HG02943 (cell line): ENCODE results near the gene NEK7.
"Not testable (repeated sequence)": the region's sequence is repeated elsewhere in the genome, so short reads cannot be mapped to it uniquely, and the experiment has no call there.

ENCODE experiments used
- ATAC-seq: cut with Tn5 transposase; IDR thresholded peaks from one replicate; pipeline ENCODE4 v1.9.1; 2021; ENCODE audit warnings: mild to moderate bottlenecking, low read depth, moderate library complexity; ENCODE audit not compliant: unreplicated experiment

NEK7 gene

DNA sequence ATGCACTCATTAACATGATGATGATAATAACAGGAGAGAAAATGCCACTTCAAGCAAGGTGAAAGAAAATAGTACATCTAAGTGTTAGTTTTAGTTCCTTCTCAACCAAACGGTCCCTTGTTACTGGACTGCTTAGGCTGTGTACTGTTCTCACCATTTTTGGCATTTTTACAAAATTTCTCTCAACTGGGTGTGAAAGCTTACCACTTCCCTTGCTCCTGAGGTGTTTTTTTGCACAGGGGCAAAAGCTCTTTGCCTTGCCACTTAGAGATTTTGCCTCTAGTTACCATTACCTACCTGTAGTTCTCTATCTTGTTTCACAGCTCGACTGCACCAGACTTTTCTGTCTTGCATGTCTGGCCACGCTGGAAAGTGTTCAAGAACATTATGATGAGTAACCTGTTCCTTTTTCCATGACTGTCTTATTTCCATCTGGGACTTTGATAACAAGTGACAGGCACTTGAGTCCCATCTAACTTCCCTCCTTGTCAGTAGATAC, 10.7 kb downstream of the NEK7 start:
- ATAC-seq = peak; percentile 42

DNA sequence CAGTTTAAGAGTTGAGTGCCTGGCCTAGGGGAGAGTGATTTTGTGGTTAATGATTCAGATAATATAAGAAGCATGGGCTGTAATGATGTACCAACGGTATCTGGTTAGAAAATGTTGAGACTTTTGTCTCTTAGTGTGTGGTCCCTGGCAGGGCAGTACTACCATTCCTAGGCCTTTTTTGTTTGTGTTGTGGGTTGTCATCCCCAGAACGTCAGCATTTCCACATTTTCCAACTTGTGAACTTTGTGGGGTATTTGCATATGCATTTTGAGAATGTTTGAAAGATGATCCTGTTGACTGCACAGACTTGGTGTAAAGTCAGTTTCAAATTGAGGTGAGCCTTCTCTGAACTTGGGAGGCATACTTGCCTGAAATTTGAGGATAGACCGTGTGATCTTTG, 11.4 kb downstream of the NEK7 start:
- no peak for ATAC-seq

DNA sequence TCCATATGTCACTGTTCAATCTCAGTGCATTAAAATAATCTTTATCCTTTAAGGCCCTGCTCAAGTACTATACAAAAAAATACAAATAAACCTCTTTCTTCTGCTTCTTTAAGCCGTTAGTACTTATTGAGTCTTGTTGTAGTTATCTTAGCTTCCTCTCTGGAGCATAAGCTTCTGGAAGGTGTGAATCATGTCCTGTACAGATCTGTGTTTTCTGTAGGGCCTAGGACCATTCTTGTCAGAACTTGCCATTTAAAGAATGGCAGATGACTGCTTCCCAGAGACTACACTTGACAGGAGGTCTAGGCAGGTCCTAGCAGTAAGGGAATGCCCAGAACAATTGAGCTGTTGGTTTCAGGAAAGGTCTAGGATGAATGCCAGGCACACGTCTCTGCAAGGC, 12.9 kb downstream of the NEK7 start:
- ATAC-seq = no peak

DNA sequence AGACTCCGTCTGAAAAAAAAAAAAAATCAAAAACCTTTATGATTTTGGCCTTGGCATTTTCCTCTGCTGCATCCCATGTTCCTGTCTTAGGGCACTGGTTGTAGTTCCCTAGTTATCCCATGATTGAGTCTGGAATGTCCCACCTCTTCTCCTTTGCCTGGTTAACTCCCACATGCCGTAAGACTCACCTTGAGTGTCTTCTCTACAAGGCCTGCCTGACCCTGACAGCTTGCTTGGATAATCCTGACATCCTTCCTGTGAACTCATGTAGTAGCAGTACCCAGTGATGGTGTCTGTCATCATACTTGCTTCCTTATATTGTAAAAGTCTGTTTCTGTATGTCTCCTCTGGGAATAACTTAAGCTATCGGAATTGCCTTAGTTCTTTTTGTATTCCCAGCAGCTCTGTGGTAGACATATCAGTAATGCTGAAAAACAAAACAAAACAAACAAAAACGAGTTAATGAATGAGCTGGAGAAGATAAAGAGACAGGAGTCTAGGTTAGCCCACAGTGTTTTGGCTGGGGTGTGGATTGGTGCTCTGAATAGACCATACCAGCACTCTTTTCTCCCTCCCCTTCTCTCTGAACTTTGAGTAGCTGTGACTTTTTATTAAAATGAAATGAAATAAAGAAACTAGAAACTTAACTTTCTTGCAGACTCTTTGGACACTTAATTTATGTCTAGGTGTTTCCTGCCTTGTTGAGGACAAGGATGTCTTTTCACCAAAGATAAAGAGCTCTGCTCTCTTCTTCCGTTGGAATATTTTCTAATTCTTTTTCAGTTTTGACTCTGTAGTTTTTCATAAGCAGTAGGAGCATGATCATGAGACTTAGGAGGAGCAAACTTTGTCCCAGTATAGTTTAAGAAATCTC, 15.1 kb downstream of the NEK7 start:
- ATAC-seq = no peak

DNA sequence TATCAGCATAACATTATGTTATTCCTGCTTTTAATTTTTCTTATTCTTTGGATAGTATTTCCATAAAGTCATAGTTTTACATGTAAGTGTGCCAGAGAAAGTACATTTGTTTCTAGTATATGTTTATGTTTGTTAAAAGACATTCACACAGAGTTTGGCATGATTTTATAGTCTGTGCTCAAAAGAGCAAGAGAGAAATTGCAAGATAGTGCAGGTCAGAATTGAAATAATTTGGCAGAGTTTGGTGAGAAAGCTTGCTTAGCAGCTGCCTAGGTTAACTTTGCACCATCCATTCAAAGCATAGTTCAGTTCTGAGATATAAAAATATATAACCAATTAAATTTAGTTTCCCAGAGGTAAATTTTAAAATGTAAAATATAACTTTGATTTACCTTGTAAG, 17.0 kb downstream of the NEK7 start:
- no peak for ATAC-seq

DNA sequence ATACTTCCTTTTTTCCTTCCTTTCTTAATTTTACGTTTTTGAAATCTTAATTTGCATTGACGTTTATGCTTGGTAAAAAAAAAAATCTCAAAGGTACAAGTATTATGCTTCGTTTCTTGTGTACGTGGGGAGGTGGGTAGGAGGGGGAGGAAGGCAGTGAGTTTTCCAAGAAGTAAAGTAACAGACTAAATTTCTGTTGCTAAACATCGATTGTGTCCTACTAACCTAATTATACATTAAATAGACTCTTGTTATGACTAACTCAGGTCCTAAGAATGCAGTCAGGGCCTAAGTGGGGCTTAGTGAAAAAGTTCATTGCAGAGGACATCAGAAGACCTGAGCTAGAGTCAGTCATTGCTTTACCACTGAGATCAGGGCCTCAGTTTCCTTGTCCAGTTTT, 17.5 kb downstream of the NEK7 start:
- ATAC-seq = no peak

DNA sequence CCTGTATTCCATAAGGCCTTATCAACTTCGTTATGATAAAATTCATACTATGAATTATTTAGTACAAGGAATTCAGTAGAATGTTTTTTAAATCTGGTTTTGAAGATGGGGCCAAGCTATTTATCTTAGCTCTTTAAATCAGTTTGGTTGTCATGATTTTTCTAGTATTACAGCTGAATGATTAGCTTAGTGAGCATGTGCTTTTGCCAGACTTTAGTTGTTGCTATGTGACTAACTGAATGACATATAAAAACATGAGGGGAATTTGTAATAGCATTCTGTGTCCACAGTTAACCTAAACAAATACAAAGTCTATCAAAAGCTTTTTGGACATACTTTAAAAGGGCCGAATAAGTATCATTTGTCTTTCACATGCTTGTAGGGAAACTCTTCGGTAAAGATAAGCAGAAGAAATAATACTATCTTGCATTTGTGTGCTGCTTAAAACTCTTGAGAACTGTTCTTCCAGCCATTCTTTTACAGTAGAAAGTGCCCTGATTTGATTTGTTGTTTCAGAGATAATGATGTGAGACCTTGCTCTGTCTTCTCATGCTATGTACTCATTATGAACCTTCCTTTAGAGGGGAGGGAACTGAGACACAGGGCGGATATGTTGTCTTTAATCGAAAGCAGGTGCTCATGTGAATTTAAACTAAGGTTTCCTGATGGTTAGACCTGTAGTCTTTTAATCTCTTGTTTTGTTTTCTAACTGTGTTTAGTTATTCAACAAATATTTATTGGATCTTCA, 18.8 kb downstream of the NEK7 start:
- peak; percentile 85 for ATAC-seq

DNA sequence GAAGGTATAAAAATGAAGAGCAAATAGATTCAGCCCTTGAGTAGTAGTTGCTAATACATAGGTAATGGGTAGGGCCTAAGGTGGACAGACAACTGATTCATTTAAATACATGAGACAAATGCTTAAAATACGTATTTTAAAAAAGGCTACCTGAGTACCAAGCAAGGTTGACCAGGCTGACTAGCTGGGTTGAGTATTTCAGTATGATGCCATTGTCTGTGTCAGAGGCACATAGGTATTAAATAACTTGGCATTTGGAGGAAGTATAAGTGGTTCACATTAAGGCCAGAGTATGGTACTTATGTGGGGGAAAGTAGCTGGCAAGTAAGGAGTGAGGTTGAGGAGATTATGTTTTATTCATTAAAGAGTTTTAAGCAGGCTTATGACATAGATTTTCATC, 19.4 kb downstream of the NEK7 start:
- peak; percentile 17 for ATAC-seq

DNA sequence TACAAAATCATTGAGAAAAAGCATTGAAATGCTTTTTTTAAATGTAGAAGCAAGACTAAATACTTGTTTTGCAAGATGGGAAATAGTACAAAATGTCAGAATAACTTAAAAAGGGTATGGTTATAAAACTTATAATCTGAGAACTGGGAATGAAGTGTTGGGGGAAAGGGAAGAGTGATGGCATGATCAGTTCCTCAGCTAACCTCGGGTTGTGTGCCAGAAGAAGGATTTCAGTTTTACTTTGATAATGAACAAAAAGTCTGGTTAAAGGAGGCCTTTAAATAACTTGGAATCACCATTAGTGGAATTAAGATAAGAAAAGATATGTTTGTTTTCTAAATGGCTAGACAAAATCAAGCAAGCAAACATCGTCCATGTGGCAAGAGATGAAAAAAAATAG, 20.7 kb downstream of the NEK7 start:
- no peak for ATAC-seq

DNA sequence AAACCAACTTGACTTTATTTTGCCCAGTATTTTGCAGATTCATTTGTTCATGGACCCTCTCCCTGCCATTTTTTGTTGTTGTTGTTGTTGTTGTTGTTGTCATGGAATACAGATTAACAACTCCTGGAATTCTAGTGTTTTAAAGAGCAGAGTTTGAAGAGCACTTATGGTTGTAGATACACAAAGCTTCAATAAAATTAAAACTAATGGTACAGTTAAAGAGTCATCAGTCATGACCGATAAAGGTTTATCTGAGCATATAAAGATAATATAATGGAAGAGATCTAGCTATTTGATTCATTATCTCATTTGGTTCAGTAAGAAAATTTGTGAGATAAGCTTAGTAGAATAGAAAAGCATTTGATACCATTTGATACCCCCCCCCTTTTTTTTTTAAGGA, 21.8 kb downstream of the NEK7 start:
- ATAC-seq = no peak

DNA sequence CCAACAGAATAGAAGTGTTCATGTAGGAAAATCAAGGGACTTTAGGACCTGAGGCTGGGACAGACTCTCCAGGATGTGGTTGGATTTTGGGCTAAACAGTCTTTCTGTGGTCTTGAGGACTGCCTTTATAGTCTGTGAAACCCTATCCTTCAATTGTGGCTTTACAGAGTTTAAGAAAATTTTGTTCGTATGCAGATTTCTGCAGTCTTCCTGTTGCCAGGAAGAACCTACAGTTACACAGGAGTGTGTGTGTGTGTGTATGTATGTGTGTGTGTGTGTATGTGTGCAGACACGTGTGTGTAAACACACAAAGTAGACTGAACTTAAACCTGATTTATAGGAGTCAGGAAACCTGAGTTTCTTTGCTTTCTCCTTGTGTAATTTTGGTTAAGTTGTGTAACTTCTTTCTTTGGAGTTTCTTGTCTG, 22.8 kb downstream of the NEK7 start:
- ATAC-seq = no peak

DNA sequence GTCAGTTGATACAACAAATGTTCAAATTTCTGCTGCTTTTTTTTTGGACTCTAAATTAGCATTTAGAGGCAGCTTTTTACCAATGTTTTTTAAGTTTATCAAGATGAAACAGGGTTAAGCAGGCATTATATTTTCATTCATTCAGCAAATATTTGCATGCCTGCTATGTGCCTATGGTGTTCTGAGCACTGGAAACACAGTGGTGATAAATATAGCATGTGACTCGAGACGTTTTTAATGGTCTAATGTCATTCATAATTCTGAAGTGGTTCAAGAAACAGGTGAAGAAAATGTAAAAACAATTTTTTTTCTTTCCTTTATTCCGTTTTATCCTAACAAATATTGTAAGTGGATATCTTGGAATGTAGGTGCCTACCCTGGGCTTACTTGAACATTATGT, 26.8 kb downstream of the NEK7 start:
- no peak for ATAC-seq

DNA sequence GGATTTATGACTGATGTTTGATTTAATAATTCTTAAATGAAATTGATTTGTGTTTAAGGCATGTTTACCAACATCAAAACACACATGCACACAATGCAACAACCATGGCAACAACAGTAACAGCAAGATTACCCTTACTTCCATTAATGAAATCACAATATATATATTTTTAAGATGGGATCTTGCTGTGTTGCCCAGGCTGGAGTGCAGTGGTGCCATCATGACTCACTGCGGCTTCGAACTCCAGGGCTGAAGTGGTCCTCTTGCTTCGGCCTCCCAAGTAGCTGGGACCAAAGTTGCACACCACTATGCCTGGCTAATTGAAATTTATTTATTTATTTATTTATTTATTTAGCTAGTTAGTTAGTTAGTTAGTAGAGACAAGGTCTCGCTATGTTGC, 27.7 kb downstream of the NEK7 start:
- no peak for ATAC-seq

DNA sequence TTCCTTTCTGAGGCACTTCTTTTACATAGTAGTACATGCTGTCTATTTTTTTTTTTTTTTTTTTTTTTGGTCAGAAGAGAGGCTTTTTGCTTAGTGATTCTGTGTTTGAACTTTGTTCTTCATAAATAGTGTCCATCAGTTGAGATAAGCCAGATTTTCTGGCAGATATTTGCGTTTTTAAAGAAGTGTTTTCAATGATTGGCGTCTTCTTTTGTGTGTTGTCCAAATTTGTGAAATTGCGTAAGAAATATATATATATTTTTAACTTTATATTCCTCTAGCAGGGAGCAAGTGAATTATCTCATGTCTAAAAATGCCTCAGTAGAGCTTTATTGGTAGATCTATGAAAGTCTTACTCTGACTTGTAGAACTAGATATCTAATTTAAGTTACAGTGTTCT, 28.3 kb downstream of the NEK7 start:
- no peak for ATAC-seq

DNA sequence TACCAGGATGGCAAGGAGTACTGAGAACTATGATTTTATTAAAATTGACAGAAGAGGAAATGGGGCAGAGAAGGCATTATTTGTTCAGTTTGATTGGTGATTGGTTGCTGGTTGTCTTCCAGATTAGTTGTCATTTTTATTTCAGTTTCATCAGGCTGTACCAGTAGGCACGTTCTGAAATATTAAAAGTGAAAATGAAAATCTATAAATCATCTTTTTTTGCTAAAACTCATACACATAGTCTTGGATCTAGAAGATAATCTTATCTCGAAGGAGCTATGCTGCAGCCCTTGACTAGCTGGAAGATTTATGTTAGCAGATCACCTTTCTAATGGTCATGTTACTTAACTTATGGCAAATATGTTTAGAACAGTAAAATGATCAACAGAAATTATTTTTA, 29.0 kb downstream of the NEK7 start:
- ATAC-seq = peak; percentile 59

DNA sequence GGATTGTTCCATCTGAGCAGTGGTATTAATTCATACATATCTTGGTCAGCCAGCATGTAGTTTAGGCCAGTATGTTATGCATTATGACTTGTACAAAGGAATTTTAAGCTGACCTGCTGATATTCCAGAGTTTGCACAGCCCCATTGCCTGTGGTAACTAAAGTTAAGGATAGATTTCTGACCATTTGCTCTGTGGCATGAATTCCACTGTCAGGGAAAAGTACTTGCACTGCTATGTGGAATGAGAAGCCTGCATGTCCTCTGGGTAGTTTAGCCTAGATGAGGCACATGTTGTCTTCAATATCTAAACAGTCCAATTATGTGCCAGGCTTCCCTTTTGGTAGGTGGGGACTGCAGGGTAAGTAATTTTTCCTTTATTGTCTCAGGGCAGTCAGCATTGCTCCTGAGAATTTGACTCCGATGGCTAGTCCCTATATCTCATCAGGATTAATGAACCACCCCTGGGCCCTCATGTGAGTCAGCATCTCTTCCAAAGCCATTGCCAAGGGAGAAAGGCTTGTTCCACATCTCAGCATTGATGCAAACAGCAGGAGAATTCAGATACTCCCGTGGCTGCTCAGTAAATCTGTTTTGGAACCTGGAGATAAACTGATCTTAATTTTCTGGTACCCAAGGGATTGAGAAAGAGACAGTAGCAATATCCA, 30.2 kb downstream of the NEK7 start:
- no peak for ATAC-seq

DNA sequence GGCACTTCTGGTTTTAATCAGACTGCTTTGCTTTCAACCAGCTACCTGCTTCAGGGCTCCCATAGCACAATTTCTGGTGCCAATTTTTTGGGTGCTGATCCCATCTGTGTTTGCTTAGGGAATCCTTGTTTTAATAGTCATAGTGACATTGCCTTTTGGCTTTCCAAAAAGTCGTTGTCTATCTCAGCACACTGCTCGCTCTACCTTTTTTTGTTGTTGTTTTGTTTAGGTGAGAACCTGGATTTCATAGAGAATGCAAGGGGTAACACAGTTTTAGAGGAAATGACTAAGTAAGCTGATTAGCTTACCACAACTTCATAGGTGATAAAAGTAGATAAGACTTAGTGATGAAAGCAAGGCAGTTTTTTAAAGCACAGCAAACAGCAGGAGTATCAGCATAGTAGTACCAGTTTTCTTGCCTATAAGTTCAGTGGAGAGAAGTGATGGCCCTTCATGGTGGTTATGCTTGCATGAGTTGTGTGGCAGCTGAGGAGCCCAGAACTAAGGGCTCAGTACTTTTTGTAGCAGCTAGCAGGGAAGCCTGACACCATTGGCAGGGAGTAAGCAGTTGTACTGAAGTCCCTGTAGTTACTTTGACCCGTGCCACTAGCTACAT, 31.3 kb downstream of the NEK7 start:
- no peak for ATAC-seq

DNA sequence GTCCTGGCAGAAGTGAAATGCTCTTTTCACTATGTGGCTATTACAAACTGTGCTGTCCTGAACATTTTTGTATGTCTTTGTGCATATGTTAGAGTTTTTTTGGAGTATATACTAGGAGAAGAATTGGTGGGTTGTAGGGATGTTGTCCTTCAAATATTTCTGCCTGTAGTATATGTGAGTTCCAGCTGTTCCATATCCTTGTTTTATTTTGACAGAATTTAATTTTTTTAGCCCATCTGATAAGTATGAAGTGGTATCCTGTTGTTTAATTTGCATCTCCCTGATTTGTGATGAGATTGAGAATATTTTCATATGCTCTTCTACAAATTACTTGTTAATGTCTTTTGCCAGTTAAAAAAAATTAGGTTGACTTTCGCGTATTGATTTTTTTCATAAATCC, 34.3 kb downstream of the NEK7 start:
- ATAC-seq = no peak

DNA sequence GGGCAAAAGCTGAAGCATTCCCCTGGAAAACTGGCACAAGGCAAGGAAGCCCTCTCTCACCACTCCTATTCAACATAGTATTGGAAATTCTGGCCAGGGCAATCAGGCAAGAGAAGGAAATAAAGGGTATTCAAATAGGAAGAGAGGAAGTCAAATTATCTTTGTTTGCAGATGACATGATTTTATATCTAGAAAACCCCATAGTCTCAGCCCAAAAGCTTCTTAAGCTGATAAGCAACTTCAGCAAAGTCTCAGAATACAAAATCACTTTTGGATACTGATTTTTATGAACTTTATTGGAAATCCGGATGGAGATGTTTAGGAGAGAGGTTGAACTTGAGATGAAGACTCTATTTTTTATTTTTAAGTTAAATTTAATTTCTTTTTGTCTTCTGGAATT, 37.1 kb downstream of the NEK7 start:
- ATAC-seq = not testable (repeated sequence)

DNA sequence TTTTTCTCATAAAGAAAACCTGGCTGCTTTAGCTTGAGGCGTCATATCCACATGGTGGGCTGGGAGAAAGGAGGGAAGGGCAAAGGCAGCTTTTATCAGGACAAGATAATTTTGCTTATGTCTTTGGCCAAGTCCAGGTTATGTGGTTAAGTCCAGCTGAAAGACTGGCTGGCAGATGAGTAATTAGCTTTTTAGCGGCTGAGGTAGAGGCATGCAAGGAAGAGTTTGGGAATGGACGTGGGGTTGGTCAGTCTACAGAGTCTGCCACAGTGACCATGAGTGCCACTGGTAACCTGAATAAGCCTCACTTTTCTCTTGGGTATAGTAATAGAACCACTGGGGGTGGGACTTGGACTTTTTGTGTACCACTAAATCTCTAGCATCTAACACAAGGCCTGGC, 39.8 kb downstream of the NEK7 start:
- no peak for ATAC-seq

DNA sequence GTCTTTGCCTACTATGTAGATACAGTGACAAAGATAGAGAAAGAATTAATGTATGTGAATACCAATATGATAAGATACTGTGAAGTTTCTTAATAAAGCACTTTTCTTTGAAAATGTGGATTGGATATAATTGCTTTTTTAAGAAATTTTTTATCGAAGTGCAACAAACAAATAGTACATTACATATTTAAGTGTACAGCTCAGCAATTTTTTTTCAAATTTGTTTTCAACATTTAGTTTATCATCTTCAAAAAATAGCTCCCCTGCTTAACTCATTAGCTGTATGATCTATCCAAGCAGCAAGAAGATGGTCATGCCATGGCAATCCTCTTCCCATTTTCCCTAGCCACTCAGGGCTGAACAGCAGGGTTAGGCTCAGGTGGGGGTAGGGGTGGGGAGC, 40.5 kb downstream of the NEK7 start:
- no peak for ATAC-seq
